ENCODE results near the gene NEK9. TPM values are rescaled to one million over a fixed set of nuclear protein-coding genes. Genes with fewer than 3 reads are reported as not detected.
"Not testable (repeated sequence)": the region's sequence is repeated elsewhere in the genome, so short reads cannot be mapped to it uniquely, and the experiment has no call there.

Gene NEK9
- total RNA-seq, 1 donor from 2014 or later: 65.4 TPM

- Mint-ChIP-seq H3K27ac (ENCODE audit: unreplicated experiment) (no peak overlapping the region), H3K4me1 (ENCODE audit: low read depth) (peaks cover 43% of the 10 kb centered on the region), H3K27me3 (ENCODE audit: low read depth) (no peaks in the 10 kb centered on the region), H3K9me3 (ENCODE audit: low read depth) (no peaks in the 10 kb centered on the region), H3K36me3 (ENCODE audit: low read depth) (peaks cover 8% of the 10 kb centered on the region), H3K4me3 (ENCODE audit: unreplicated experiment) (no peak overlapping the region)
- TF ChIP-seq CTCF (IDR thresholded peaks at IDR 0.05): no peak
- no peak for DNase-seq (ENCODE audit: low spot score)
These were observed 1.7 kb upstream of the NEK9 start for GRCh38 chr14:75128596-75128990.

GRCh38 chr14:75127903-75128595 is 1.2 kb upstream of the NEK9 start:
- Mint-ChIP-seq H3K4me1 (ENCODE audit: low read depth) (peaks cover 45% of the 10 kb centered on the region), H3K4me3 (ENCODE audit: unreplicated experiment) (peak overlapping the region; percentile 87), H3K27me3 (ENCODE audit: low read depth) (no peaks in the 10 kb centered on the region), H3K27ac (ENCODE audit: unreplicated experiment) (peak overlapping the region; percentile 74), H3K36me3 (ENCODE audit: low read depth) (peaks cover 4% of the 10 kb centered on the region), H3K9me3 (ENCODE audit: low read depth) (no peaks in the 10 kb centered on the region)
- no peak for DNase-seq (ENCODE audit: low spot score)
- no peak for TF ChIP-seq CTCF (IDR thresholded peaks at IDR 0.05)

GRCh38 chr14:75127474-75127820 is 599 bp upstream of the NEK9 start:
- DNase-seq (ENCODE audit: low spot score): not testable (repeated sequence)

GRCh38 chr14:75126121-75126544 is 715 bp downstream of the NEK9 start:
- TF ChIP-seq CTCF (IDR thresholded peaks at IDR 0.05): no peak
- Mint-ChIP-seq H3K36me3 (ENCODE audit: low read depth) (peaks cover 3% of the 10 kb centered on the region), H3K27me3 (ENCODE audit: low read depth) (no peaks in the 10 kb centered on the region), H3K4me1 (ENCODE audit: low read depth) (peaks cover 39% of the 10 kb centered on the region), H3K27ac (ENCODE audit: unreplicated experiment) (peak overlapping the region; percentile 97), H3K9me3 (ENCODE audit: low read depth) (no peaks in the 10 kb centered on the region), H3K4me3 (ENCODE audit: unreplicated experiment) (peak overlapping the region; percentile 87)
- DNase-seq (ENCODE audit: low spot score): no peak

More at GRCh38 chr14:75127474-75127820, 599 bp upstream of the NEK9 start:
- H3K9me3 Mint-ChIP-seq (ENCODE audit: low read depth); H3K27me3 Mint-ChIP-seq (ENCODE audit: low read depth); H3K36me3 Mint-ChIP-seq (ENCODE audit: low read depth): not testable (repeated sequence)
- peak overlapping the region; percentile 87 for H3K4me3 Mint-ChIP-seq (ENCODE audit: unreplicated experiment)
- peaks cover 41% of the 10 kb centered on the region for H3K4me1 Mint-ChIP-seq (ENCODE audit: low read depth)
- H3K27ac Mint-ChIP-seq (ENCODE audit: unreplicated experiment): peak overlapping the region; percentile 97

- no peak for TF ChIP-seq CTCF (IDR thresholded peaks at IDR 0.05)
- DNase-seq (ENCODE audit: low spot score): no peak
- Mint-ChIP-seq H3K36me3 (ENCODE audit: low read depth) (peaks cover 1% of the 10 kb centered on the region), H3K4me1 (ENCODE audit: low read depth) (peaks cover 39% of the 10 kb centered on the region), H3K27ac (ENCODE audit: unreplicated experiment) (peak overlapping the region; percentile 97), H3K9me3 (ENCODE audit: low read depth) (no peaks in the 10 kb centered on the region), H3K27me3 (ENCODE audit: low read depth) (no peaks in the 10 kb centered on the region), H3K4me3 (ENCODE audit: unreplicated experiment) (peak overlapping the region; percentile 87)
These were observed 1.2 kb downstream of the NEK9 start for GRCh38 chr14:75125617-75126016.

GRCh38 chr14:75123991-75124390 is 2.9 kb downstream of the NEK9 start:
- DNase-seq (ENCODE audit: low spot score): no peak
- Mint-ChIP-seq H3K36me3 (ENCODE audit: low read depth) (peaks cover 7% of the 10 kb centered on the region), H3K27me3 (ENCODE audit: low read depth) (no peaks in the 10 kb centered on the region), H3K27ac (ENCODE audit: unreplicated experiment) (peak overlapping the region; percentile 55), H3K4me1 (ENCODE audit: low read depth) (peaks cover 39% of the 10 kb centered on the region), H3K4me3 (ENCODE audit: unreplicated experiment) (no peak overlapping the region), H3K9me3 (ENCODE audit: low read depth) (no peaks in the 10 kb centered on the region)
- TF ChIP-seq CTCF (IDR thresholded peaks at IDR 0.05): no peak

Measured in chondrocyte (in vitro differentiated cells).